ENCODE data around the gene EGFL6. TPM values are rescaled to one million over a fixed set of nuclear protein-coding genes. Genes with fewer than 3 reads are reported as not detected.

Gene EGFL6
- total RNA-seq, 1 donor from 2014 or later = 2.3 TPM

DNA sequence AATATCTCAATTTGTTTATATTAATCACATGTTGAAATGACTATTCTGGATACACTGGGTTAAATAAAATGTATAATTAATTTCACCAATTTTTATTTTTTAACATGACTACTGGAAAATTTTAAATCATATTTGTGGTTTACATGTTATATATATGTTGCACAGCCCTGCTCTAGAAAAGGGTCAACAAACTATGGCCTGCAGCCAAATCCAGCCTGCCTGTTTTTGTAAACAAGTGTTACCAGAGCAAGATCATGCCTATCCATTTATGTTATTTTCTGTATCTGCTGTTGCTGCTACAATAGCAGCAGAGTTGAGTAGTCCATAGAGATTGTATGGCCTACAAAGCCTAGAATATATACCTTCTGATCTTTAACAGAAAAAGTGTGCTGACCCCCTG, 84.7 kb downstream of the EGFL6 start:
- Histone ChIP-seq H3K27me3 (ENCODE audit: control insufficient read depth, insufficient read depth, low read length) (no peaks in the 10 kb centered on the region), H3K4me3 (ENCODE audit: low read depth, low read length) (no peak overlapping the region), H3K36me3 (ENCODE audit: control insufficient read depth, insufficient read depth, low read length) (no peaks in the 10 kb centered on the region)
- no peak for DNase-seq (ENCODE audit: low read depth)
- no peak for TF ChIP-seq CTCF (IDR thresholded peaks at IDR 0.05; ENCODE audit: insufficient read depth, low read length, poor library complexity, severe bottlenecking)

- no peak overlapping the region for H3K4me3 ChIP-seq (ENCODE audit: low read depth, low read length)
- no peaks in the 10 kb centered on the region for H3K27me3 ChIP-seq (ENCODE audit: control insufficient read depth, insufficient read depth, low read length)
- TF ChIP-seq CTCF (IDR thresholded peaks at IDR 0.05; ENCODE audit: insufficient read depth, low read length, poor library complexity, severe bottlenecking) = no peak
- DNase-seq (ENCODE audit: low read depth) = no peak
- H3K36me3 ChIP-seq (ENCODE audit: control insufficient read depth, insufficient read depth, low read length) = no peaks in the 10 kb centered on the region
Observed at GRCh38 chrX:13655674-13656073, 86.3 kb downstream of the EGFL6 start.

GRCh38 chrX:13658602-13659001, 89.2 kb downstream of the EGFL6 start:
- H3K27me3 ChIP-seq (ENCODE audit: control insufficient read depth, insufficient read depth, low read length) = no peaks in the 10 kb centered on the region
- peak; percentile 67 for TF ChIP-seq CTCF (IDR thresholded peaks at IDR 0.05; ENCODE audit: insufficient read depth, low read length, poor library complexity, severe bottlenecking)
- H3K36me3 ChIP-seq (ENCODE audit: control insufficient read depth, insufficient read depth, low read length) = no peaks in the 10 kb centered on the region
- H3K4me3 ChIP-seq (ENCODE audit: low read depth, low read length) = no peak overlapping the region
- DNase-seq (ENCODE audit: low read depth) = no peak

- no peaks in the 10 kb centered on the region for H3K36me3 ChIP-seq (ENCODE audit: control insufficient read depth, insufficient read depth, low read length)
- H3K4me3 ChIP-seq (ENCODE audit: low read depth, low read length) = no peak overlapping the region
- H3K27me3 ChIP-seq (ENCODE audit: control insufficient read depth, insufficient read depth, low read length) = no peaks in the 10 kb centered on the region
- TF ChIP-seq CTCF (IDR thresholded peaks at IDR 0.05; ENCODE audit: insufficient read depth, low read length, poor library complexity, severe bottlenecking) = no peak
- no peak for DNase-seq (ENCODE audit: low read depth)
Observed at GRCh38 chrX:13659063-13659462, 89.7 kb downstream of the EGFL6 start.

- Histone ChIP-seq H3K27me3 (ENCODE audit: control insufficient read depth, insufficient read depth, low read length) (peaks cover 3% of the 10 kb centered on the region), H3K4me3 (ENCODE audit: low read depth, low read length) (no peak overlapping the region), H3K36me3 (ENCODE audit: control insufficient read depth, insufficient read depth, low read length) (no peaks in the 10 kb centered on the region)
- no peak for DNase-seq (ENCODE audit: low read depth)
- TF ChIP-seq CTCF (IDR thresholded peaks at IDR 0.05; ENCODE audit: insufficient read depth, low read length, poor library complexity, severe bottlenecking) = no peak
Observed at GRCh38 chrX:13661735-13662288, 92.4 kb downstream of the EGFL6 start.

GRCh38 chrX:13662355-13662791, 93.0 kb downstream of the EGFL6 start:
- no peak for TF ChIP-seq CTCF (IDR thresholded peaks at IDR 0.05; ENCODE audit: insufficient read depth, low read length, poor library complexity, severe bottlenecking)
- Histone ChIP-seq H3K27me3 (ENCODE audit: control insufficient read depth, insufficient read depth, low read length) (peaks cover 3% of the 10 kb centered on the region), H3K36me3 (ENCODE audit: control insufficient read depth, insufficient read depth, low read length) (no peaks in the 10 kb centered on the region), H3K4me3 (ENCODE audit: low read depth, low read length) (no peak overlapping the region)
- DNase-seq (ENCODE audit: low read depth) = no peak

All from kidney epithelial cell (primary cell).